OCI-LY7 (cell line): ENCODE results near the gene LARGE1. TPM values are rescaled to one million over a fixed set of nuclear protein-coding genes. Genes with fewer than 3 reads are reported as not detected.

ENCODE experiments used
- BruUV-seq: library from RNA; stranded (reverse); fragments of 400-500 nt; replicated peaks from 2 replicates; lab custom pipeline; 2021; lab: Mats Ljungman, UMichigan
- CTCF ChIA-PET: fragments of 300-600 bp; sonication (Branson Sonifier 250); formaldehyde crosslinking; loops from one replicate; lab custom pipeline; 2022; ENCODE audit warnings: antibody characterized with exemption; ENCODE audit not compliant: unreplicated experiment; lab: Charles Lee
- POLR2A ChIA-PET: fragments of 300-600 bp; sonication (Branson Sonifier 250); formaldehyde crosslinking; loops from one replicate; lab custom pipeline; 2022; ENCODE audit warnings: antibody characterized with exemption; lab: Charles Lee
- DNase-seq: peaks from one replicate; pipeline ENCODE4 v3.0.0-alpha.2; 2015; ENCODE audit warnings: low spot score
- H2AFZ ChIP-seq: fragments of 200-600 bp; sonication (generic), shearing (Covaris generic); 2 replicates; pipeline ENCODE4 v1.6.1; 2014; ENCODE audit warnings: mild to moderate bottlenecking, antibody characterized with exemption, low read length, moderate library complexity
- H3K27ac ChIP-seq: fragments of 200-600 bp; sonication (generic); 2 replicates; pipeline ENCODE4 v1.5.1; 2014; ENCODE audit warnings: mixed run types, low read depth, mild to moderate bottlenecking, moderate library complexity, low read length, inconsistent platforms; ENCODE audit not compliant: poor library complexity, severe bottlenecking
- H3K36me3 ChIP-seq: fragments of 200-600 bp; sonication (generic); 2 replicates; pipeline ENCODE4 v1.6.1; 2014; ENCODE audit warnings: mild to moderate bottlenecking, antibody characterized with exemption, low read length, moderate library complexity, mixed read lengths; ENCODE audit not compliant: insufficient read depth
- H3K4me1 ChIP-seq: fragments of 200-600 bp; sonication (generic); 2 replicates; pipeline ENCODE4 v1.5.1; 2014; ENCODE audit warnings: mild to moderate bottlenecking, low read length; ENCODE audit not compliant: insufficient read depth, poor library complexity, severe bottlenecking
- H3K4me2 ChIP-seq: fragments of 200-600 bp; sonication (generic); 2 replicates; pipeline ENCODE4 v1.6.1; 2014; ENCODE audit warnings: mild to moderate bottlenecking, low read length
- H3K4me3 ChIP-seq: fragments of 200-600 bp; sonication (generic); 2 replicates; pipeline ENCODE4 v1.5.1; 2014; ENCODE audit warnings: mild to moderate bottlenecking, low read depth, low read length; ENCODE audit not compliant: poor library complexity, severe bottlenecking
- H3K79me2 ChIP-seq: fragments of 200-600 bp; sonication (generic); 2 replicates; pipeline ENCODE4 v1.6.1; 2016; ENCODE audit warnings: low read depth, mild to moderate bottlenecking, low read length, moderate library complexity, mixed read lengths; ENCODE audit not compliant: insufficient read depth
- H3K9me2 ChIP-seq: fragments of 200-600 bp; sonication (generic); 2 replicates; pipeline ENCODE4 v1.6.1; 2016; ENCODE audit warnings: mild to moderate bottlenecking, low read length, mixed read lengths; ENCODE audit not compliant: insufficient read depth
- H3K9me3 ChIP-seq: fragments of 200-600 bp; sonication (generic); 2 replicates; pipeline ENCODE4 v1.6.1; 2014; ENCODE audit warnings: mild to moderate bottlenecking, mixed run types, low read length, mixed read lengths
- H4K20me1 ChIP-seq: fragments of 200-600 bp; sonication (generic); 2 replicates; pipeline ENCODE4 v1.6.1; 2014; ENCODE audit warnings: mild to moderate bottlenecking, antibody characterized with exemption, low read length, moderate library complexity, mixed read lengths; ENCODE audit not compliant: insufficient read depth
- EZH2phosphoT487 ChIP-seq: fragments of 200-600 bp; sonication (generic); IDR thresholded peaks from 2 replicates; pipeline ENCODE4 v1.6.1; 2018; ENCODE audit warnings: low read depth, borderline replicate concordance, mild to moderate bottlenecking, mixed run types, antibody characterized with exemption, low read length, moderate library complexity, mixed read lengths
- intact Hi-C: fragments of 100-400 bp; cut with micrococcal nuclease; formaldehyde crosslinking; loops from one replicate; pipeline ENCODE4 v1.10.0; 2022; ENCODE audit not compliant: unreplicated experiment
- total RNA-seq, 2 experiments: library from RNA; depleted of rRNA in 1 of 2; stranded (reverse); fragments of >200 nt in 1 of 2; shearing (Covaris generic) in 1 of 2; gene quantifications; 2 replicates each; pipeline ENCODE4 v1.2.3, GENCODE V29; 2014 to 2022
- TF ChIP-seq, protein P1 (sequence below): fragments of 200-600 bp; sonication (generic); conservative IDR thresholded peaks from 2 replicates; pipeline ENCODE4 v1.5.1; 2014; ENCODE audit warnings: mild to moderate bottlenecking, antibody characterized with exemption, low read length, moderate library complexity, mixed read lengths

The LARGE1 gene
- total RNA-seq, 2 experiments from 2014 or later: 31.5 to 31.9 TPM

- no peak for DNase-seq
- POLR2A ChIA-PET: no interaction called here
- Histone ChIP-seq H3K9me2 (no peaks in the 10 kb centered on the region), H3K9me3 (no peaks in the 10 kb centered on the region), H3K79me2 (no peaks in the 10 kb centered on the region), H3K4me2 (no peak overlapping the region), H3K4me1 (peaks cover 5% of the 10 kb centered on the region), H3K4me3 (no peak overlapping the region), H2AFZ (no peak overlapping the region), H3K27ac (no peak overlapping the region), H4K20me1 (no peaks in the 10 kb centered on the region), H3K36me3 (no peaks in the 10 kb centered on the region)
- CTCF ChIA-PET: interaction anchor here (0.5 to 1.1 kb wide), 2 partner anchors 192 kb away, joined by 3 to 6 read pairs; no protein-coding TSS in a partner anchor
- intact Hi-C loops: no loop called here
- TF ChIP-seq, protein P1, sequence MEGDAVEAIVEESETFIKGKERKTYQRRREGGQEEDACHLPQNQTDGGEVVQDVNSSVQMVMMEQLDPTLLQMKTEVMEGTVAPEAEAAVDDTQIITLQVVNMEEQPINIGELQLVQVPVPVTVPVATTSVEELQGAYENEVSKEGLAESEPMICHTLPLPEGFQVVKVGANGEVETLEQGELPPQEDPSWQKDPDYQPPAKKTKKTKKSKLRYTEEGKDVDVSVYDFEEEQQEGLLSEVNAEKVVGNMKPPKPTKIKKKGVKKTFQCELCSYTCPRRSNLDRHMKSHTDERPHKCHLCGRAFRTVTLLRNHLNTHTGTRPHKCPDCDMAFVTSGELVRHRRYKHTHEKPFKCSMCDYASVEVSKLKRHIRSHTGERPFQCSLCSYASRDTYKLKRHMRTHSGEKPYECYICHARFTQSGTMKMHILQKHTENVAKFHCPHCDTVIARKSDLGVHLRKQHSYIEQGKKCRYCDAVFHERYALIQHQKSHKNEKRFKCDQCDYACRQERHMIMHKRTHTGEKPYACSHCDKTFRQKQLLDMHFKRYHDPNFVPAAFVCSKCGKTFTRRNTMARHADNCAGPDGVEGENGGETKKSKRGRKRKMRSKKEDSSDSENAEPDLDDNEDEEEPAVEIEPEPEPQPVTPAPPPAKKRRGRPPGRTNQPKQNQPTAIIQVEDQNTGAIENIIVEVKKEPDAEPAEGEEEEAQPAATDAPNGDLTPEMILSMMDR: no peak
- no peak for TF ChIP-seq EZH2phosphoT487
- BruUV-seq: no TSS peak
Measured at GRCh38 chr22:33493476-33494205, 426.6 kb downstream of the LARGE1 start.

DNA sequence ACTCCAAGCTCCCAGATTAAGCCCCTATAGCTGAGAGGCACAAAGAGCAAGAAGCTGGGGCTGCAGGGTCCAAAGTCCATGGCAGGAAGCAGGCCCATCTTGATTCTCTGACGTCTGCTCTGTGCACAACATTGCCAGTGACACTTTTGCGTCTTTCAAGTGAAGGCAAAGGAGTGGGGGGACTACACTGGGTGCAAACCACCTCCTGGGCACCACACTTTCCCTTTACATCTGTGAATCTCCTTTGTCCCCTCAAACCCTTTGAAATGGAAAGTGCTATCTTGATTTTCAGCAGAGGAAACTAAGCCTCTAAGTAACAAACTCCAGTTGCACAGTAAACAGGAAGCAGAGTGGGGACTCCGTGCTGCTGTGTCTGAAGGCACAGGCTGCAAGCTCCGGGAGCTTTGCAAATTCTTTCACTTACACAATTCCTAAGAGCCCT, 428.0 kb downstream of the LARGE1 start:
- Histone ChIP-seq H2AFZ (0 out of 2 replicates have a peak overlapping the region, but pooled peaks have one; percentile 27), H3K9me2 (no peaks in the 10 kb centered on the region), H3K27ac (no peak overlapping the region), H4K20me1 (no peaks in the 10 kb centered on the region), H3K4me2 (no peak overlapping the region; the same call in 1 of the 2 replicates), H3K4me3 (no peak overlapping the region), H3K9me3 (no peaks in the 10 kb centered on the region), H3K36me3 (no peaks in the 10 kb centered on the region), H3K79me2 (no peaks in the 10 kb centered on the region), H3K4me1 (peaks cover 5% of the 10 kb centered on the region)
- TF ChIP-seq EZH2phosphoT487: no peak
- TF ChIP-seq, protein P1: no peak
- ChIA-PET POLR2A (no interaction called here), CTCF (interaction anchor here (0.6 kb wide), 1 partner anchor 37 kb away, joined by 5 read pairs; no protein-coding TSS in a partner anchor)
- no TSS peak for BruUV-seq
- intact Hi-C loops: no loop called here
- DNase-seq: peak; percentile 23
